HEK293 (cell line): ENCODE results near the gene YY2.

Experiments
- CTCF ChIA-PET: fragments of 350-600 bp; formaldehyde crosslinking; extraction: SDS; loops from one replicate; lab custom pipeline; 2021; ENCODE audit warnings: antibody characterized with exemption; lab: Yijun Ruan, JAX
- POLR2A ChIA-PET: fragments of 300-600 bp; formaldehyde crosslinking; extraction: SDS; loops from one replicate; lab custom pipeline; 2020; ENCODE audit warnings: antibody characterized with exemption, inconsistent platforms; lab: Yijun Ruan, JAX
- H3K27ac ChIP-seq: fragments of 200-500 bp; sonication (Bioruptor generic); 2 replicates; pipeline ENCODE4 v1.5.1; 2014; ENCODE audit warnings: low read depth, low read length, control low read depth, inconsistent platforms; ENCODE audit errors: extremely low read depth
- H3K36me3 ChIP-seq, 2 experiments: fragments of 200-500 bp in 1 of 2; sonication (Bioruptor generic) in 1 of 2; 1 replicate in 1 of 2; 2 replicates in 1 of 2; pipeline ENCODE4 v1.5.1; 2014 to 2017; ENCODE audit warnings: inconsistent platforms in 2 of 2, low read length in 2 of 2; ENCODE audit not compliant: control insufficient read depth in 2 of 2, insufficient read depth in 1 of 2
- H3K4me1 ChIP-seq: fragments of 200-500 bp; sonication (Bioruptor generic); 2 replicates; pipeline ENCODE4 v1.5.1; 2014; ENCODE audit warnings: mild to moderate bottlenecking, low read length, inconsistent platforms; ENCODE audit not compliant: control insufficient read depth, insufficient read depth
- H3K4me3 ChIP-seq: 2 replicates; pipeline ENCODE4 v1.5.1; 2011; ENCODE audit warnings: low read depth, mild to moderate bottlenecking, control low read depth, low read length, moderate library complexity
- H3K9me3 ChIP-seq: fragments of 200-500 bp; sonication (Bioruptor generic); 2 replicates; pipeline ENCODE4 v1.5.1; 2014; ENCODE audit warnings: low read depth, low read length, inconsistent platforms; ENCODE audit not compliant: control insufficient read depth, insufficient read depth
- GLIS2 ChIP-seq: fragments of 450-650 bp; formaldehyde crosslinking; IDR thresholded peaks from 2 replicates; pipeline ENCODE4 v1.5.1; 2016; ENCODE audit warnings: missing biosample characterization, missing genetic modification characterization
- HOXC10 ChIP-seq: sonication (generic); formaldehyde crosslinking; IDR thresholded peaks from 2 replicates; pipeline ENCODE4 v1.8.1; 2023; ENCODE audit warnings: mild to moderate bottlenecking, missing genetic modification reagents
- KLF10 ChIP-seq: fragments of 450-650 bp; IDR thresholded peaks from 2 replicates; pipeline ENCODE4 v1.5.1; 2018; ENCODE audit warnings: missing biosample characterization, mild to moderate bottlenecking, missing genetic modification characterization
- MEIS1 ChIP-seq: sonication (generic); formaldehyde crosslinking; IDR thresholded peaks from 2 replicates; pipeline ENCODE4 v1.8.1; 2022; ENCODE audit warnings: missing genetic modification reagents, mild to moderate bottlenecking, borderline replicate concordance
- OSR2 ChIP-seq: fragments of 450-650 bp; formaldehyde crosslinking; IDR thresholded peaks from 2 replicates; pipeline ENCODE4 v1.5.1; 2016; ENCODE audit warnings: missing biosample characterization, missing genetic modification characterization
- OVOL3 ChIP-seq: fragments of 450-650 bp; formaldehyde crosslinking; IDR thresholded peaks from 2 replicates; pipeline ENCODE4 v1.5.1; 2016; ENCODE audit warnings: missing biosample characterization, missing genetic modification characterization
- SETDB1 ChIP-seq: IDR thresholded peaks from one replicate; pipeline ENCODE4 v1.6.1; 2017; ENCODE audit warnings: mild to moderate bottlenecking, low read length, moderate library complexity, mixed read lengths; ENCODE audit not compliant: insufficient read length
- YY2 ChIP-seq: fragments of 450-650 bp; formaldehyde crosslinking; IDR thresholded peaks from 2 replicates; pipeline ENCODE4 v1.5.1; 2016; ENCODE audit warnings: missing biosample characterization, missing genetic modification characterization
- ZFHX2 ChIP-seq: fragments of 450-650 bp; formaldehyde crosslinking; conservative IDR thresholded peaks from 2 replicates; pipeline ENCODE4 v1.5.1; 2016; ENCODE audit warnings: missing biosample characterization, missing genetic modification characterization
- ZNF114 ChIP-seq: fragments of 450-650 bp; formaldehyde crosslinking; IDR thresholded peaks from 2 replicates; pipeline ENCODE4 v1.5.0; 2017; ENCODE audit warnings: missing biosample characterization, missing genetic modification characterization
- ZNF548 ChIP-seq: fragments of 450-650 bp; formaldehyde crosslinking; IDR thresholded peaks from 2 replicates; pipeline ENCODE4 v1.5.1; 2016; ENCODE audit warnings: missing biosample characterization, missing genetic modification characterization
- ZNF558 ChIP-seq: fragments of 450-650 bp; formaldehyde crosslinking; IDR thresholded peaks from 2 replicates; pipeline ENCODE4 v1.5.1; 2016; ENCODE audit warnings: missing biosample characterization, missing genetic modification characterization
- ZNF76 ChIP-seq: fragments of 450-650 bp; formaldehyde crosslinking; IDR thresholded peaks from 2 replicates; pipeline ENCODE4; 2016; ENCODE audit warnings: low read depth, missing biosample characterization, missing genetic modification characterization, borderline replicate concordance
- ZNF776 ChIP-seq: fragments of 450-650 bp; formaldehyde crosslinking; IDR thresholded peaks from 2 replicates; pipeline ENCODE4 v1.5.0; 2017; ENCODE audit warnings: missing biosample characterization, missing genetic modification characterization, borderline replicate concordance
- ZNF791 ChIP-seq: fragments of 450-650 bp; formaldehyde crosslinking; IDR thresholded peaks from 2 replicates; pipeline ENCODE4 v1.5.1; 2016; ENCODE audit warnings: missing biosample characterization, missing genetic modification characterization
- ZNF837 ChIP-seq: fragments of 450-650 bp; formaldehyde crosslinking; IDR thresholded peaks from 2 replicates; pipeline ENCODE4 v1.5.1; 2016; ENCODE audit warnings: missing biosample characterization, missing genetic modification characterization
- TF ChIP-seq, protein P1 (sequence below): fragments of 450-650 bp; formaldehyde crosslinking; IDR thresholded peaks from 2 replicates; pipeline ENCODE4 v1.5.1; 2017; ENCODE audit warnings: missing biosample characterization, missing genetic modification characterization
- TF ChIP-seq, protein P2 (sequence below): fragments of 450-650 bp; formaldehyde crosslinking; IDR thresholded peaks from 2 replicates; pipeline ENCODE4 v1.5.1; 2016; ENCODE audit warnings: missing biosample characterization, missing genetic modification characterization
- TF ChIP-seq, protein P3 (sequence below): fragments of 450-650 bp; formaldehyde crosslinking; IDR thresholded peaks from 2 replicates; pipeline ENCODE4 v1.5.1; 2016; ENCODE audit warnings: missing biosample characterization, missing genetic modification characterization

Gene YY2

DNA sequence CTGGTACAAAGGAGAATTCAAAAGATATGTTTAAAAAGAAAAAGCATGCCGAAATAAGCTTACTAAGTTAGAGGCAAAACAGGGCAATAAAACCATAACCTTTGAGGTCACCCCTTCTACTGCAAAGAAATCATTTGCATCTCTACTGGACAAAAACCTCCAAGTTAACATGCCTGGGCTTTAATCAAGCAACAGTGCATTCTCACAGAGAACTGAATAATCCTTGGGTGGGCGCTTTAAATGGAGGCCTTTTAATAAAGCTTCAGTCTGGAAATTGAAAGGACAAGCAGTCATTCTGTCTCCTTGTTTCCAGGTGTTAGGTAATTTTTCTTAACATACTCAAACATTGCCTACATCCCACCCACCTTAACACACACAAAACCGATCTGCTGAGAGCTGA lies 50.2 kb downstream of the YY2 start (continued):
- TF ChIP-seq ZNF548, result no peak

DNA sequence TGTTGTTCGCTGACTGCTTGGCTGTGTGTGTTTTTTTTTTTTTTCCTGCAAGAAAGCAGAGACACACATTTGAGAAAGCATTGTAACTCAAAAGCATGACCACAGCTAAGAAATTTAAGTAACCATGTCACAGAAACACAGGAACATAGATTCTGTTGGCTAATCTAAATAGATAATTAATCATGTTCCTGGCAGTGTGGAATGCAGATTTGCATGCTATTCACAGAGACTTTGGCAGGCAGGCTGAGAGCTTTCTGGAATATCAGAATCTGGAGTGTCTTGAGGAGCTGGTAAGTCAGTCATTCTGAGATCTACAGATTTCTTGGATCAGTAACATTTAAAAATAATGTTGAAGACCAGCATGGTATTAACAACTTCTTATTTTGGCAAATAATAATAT lies 51.5 kb downstream of the YY2 start:
- Histone ChIP-seq H3K36me3 (no peaks in the 10 kb centered on the region; a peak in 1 of 3 replicates), H3K9me3 (no peaks in the 10 kb centered on the region), H3K27ac (no peak overlapping the region), H3K4me3 (no peak overlapping the region), H3K4me1 (no peaks in the 10 kb centered on the region)
- TF ChIP-seq, protein P1, sequence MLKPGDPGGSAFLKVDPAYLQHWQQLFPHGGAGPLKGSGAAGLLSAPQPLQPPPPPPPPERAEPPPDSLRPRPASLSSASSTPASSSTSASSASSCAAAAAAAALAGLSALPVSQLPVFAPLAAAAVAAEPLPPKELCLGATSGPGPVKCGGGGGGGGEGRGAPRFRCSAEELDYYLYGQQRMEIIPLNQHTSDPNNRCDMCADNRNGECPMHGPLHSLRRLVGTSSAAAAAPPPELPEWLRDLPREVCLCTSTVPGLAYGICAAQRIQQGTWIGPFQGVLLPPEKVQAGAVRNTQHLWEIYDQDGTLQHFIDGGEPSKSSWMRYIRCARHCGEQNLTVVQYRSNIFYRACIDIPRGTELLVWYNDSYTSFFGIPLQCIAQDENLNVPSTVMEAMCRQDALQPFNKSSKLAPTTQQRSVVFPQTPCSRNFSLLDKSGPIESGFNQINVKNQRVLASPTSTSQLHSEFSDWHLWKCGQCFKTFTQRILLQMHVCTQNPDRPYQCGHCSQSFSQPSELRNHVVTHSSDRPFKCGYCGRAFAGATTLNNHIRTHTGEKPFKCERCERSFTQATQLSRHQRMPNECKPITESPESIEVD (tag by site-specific recombination), result no peak
- TF ChIP-seq ZNF114 (tag by site-specific recombination) (no peak), OSR2 (tag by site-specific recombination) (no peak), ZNF837 (tag by site-specific recombination) (no peak), ZNF791 (tag by site-specific recombination) (no peak), KLF10 (tag by site-specific recombination) (no peak), HOXC10 (CRISPR knock-in tag) (no peak), ZNF776 (no peak), SETDB1 (no peak), OVOL3 (tag by site-specific recombination) (no peak), ZNF76 (no peak), ZFHX2 (no peak), GLIS2 (tag by site-specific recombination) (no peak), ZNF558 (tag by site-specific recombination) (no peak), MEIS1 (no peak), YY2 (no peak)
- TF ChIP-seq, protein P2, sequence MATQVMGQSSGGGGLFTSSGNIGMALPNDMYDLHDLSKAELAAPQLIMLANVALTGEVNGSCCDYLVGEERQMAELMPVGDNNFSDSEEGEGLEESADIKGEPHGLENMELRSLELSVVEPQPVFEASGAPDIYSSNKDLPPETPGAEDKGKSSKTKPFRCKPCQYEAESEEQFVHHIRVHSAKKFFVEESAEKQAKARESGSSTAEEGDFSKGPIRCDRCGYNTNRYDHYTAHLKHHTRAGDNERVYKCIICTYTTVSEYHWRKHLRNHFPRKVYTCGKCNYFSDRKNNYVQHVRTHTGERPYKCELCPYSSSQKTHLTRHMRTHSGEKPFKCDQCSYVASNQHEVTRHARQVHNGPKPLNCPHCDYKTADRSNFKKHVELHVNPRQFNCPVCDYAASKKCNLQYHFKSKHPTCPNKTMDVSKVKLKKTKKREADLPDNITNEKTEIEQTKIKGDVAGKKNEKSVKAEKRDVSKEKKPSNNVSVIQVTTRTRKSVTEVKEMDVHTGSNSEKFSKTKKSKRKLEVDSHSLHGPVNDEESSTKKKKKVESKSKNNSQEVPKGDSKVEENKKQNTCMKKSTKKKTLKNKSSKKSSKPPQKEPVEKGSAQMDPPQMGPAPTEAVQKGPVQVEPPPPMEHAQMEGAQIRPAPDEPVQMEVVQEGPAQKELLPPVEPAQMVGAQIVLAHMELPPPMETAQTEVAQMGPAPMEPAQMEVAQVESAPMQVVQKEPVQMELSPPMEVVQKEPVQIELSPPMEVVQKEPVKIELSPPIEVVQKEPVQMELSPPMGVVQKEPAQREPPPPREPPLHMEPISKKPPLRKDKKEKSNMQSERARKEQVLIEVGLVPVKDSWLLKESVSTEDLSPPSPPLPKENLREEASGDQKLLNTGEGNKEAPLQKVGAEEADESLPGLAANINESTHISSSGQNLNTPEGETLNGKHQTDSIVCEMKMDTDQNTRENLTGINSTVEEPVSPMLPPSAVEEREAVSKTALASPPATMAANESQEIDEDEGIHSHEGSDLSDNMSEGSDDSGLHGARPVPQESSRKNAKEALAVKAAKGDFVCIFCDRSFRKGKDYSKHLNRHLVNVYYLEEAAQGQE (tag by site-specific recombination), result no peak
- TF ChIP-seq, protein P3, sequence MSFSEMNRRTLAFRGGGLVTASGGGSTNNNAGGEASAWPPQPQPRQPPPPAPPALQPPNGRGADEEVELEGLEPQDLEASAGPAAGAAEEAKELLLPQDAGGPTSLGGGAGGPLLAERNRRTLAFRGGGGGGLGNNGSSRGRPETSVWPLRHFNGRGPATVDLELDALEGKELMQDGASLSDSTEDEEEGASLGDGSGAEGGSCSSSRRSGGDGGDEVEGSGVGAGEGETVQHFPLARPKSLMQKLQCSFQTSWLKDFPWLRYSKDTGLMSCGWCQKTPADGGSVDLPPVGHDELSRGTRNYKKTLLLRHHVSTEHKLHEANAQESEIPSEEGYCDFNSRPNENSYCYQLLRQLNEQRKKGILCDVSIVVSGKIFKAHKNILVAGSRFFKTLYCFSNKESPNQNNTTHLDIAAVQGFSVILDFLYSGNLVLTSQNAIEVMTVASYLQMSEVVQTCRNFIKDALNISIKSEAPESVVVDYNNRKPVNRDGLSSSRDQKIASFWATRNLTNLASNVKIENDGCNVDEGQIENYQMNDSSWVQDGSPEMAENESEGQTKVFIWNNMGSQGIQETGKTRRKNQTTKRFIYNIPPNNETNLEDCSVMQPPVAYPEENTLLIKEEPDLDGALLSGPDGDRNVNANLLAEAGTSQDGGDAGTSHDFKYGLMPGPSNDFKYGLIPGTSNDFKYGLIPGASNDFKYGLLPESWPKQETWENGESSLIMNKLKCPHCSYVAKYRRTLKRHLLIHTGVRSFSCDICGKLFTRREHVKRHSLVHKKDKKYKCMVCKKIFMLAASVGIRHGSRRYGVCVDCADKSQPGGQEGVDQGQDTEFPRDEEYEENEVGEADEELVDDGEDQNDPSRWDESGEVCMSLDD (tag by site-specific recombination), result no peak
- ChIA-PET POLR2A (no interaction called here), CTCF (interaction anchor here (0.7 kb wide), 1 partner anchor 19 kb away, joined by 3 read pairs; no protein-coding TSS in a partner anchor)
